ENCODE data around the gene ABCC9. TPM values are rescaled to one million over a fixed set of nuclear protein-coding genes. Genes with fewer than 3 reads are reported as not detected.

Gene ABCC9
- total RNA-seq, 2 donors from 2014 or later = 0.69 to 5.0 TPM

GRCh38 chr12:21971344-21971743 is 30.1 kb upstream of the ABCC9 start:
- no peaks in the 10 kb centered on the region for H3K36me3 ChIP-seq
- no peak overlapping the region for H3K9ac ChIP-seq (ENCODE audit: low read depth in 2 of 2, low read length in 2 of 2)
- no peak overlapping the region for H3K4me3 ChIP-seq
- no peak for DNase-seq
- H3K27me3 ChIP-seq = no peaks in the 10 kb centered on the region
- H3K27ac ChIP-seq = no peak overlapping the region
- intact Hi-C loops (cut with DNase I) = no loop called here
- TF ChIP-seq CTCF (IDR thresholded peaks at IDR 0.05) = no peak
- H3K4me1 ChIP-seq = no peaks in the 10 kb centered on the region
- H3K9me3 ChIP-seq = no peaks in the 10 kb centered on the region

- Histone ChIP-seq H3K27me3 (no peaks in the 10 kb centered on the region), H3K4me3 (no peak overlapping the region), H3K27ac (no peak overlapping the region), H3K9me3 (no peaks in the 10 kb centered on the region), H3K36me3 (no peaks in the 10 kb centered on the region), H3K9ac (ENCODE audit: low read depth in 2 of 2, low read length in 2 of 2) (no peak overlapping the region), H3K4me1 (no peaks in the 10 kb centered on the region)
- intact Hi-C loops (cut with DNase I) = no loop called here
- no peak for DNase-seq
- no peak for TF ChIP-seq CTCF (IDR thresholded peaks at IDR 0.05)
Measured at GRCh38 chr12:21962821-21963220, 21.6 kb upstream of the ABCC9 start.

GRCh38 chr12:21962236-21962635 is 21.0 kb upstream of the ABCC9 start:
- no peak for DNase-seq
- TF ChIP-seq CTCF (IDR thresholded peaks at IDR 0.05) = no peak
- Histone ChIP-seq H3K36me3 (no peaks in the 10 kb centered on the region), H3K4me3 (no peak overlapping the region), H3K9ac (ENCODE audit: low read depth in 2 of 2, low read length in 2 of 2) (no peak overlapping the region), H3K9me3 (no peaks in the 10 kb centered on the region), H3K4me1 (no peaks in the 10 kb centered on the region), H3K27ac (no peak overlapping the region), H3K27me3 (no peaks in the 10 kb centered on the region)
- intact Hi-C loops (cut with DNase I) = no loop called here

GRCh38 chr12:21950649-21951048 is 9.4 kb upstream of the ABCC9 start:
- no peak for TF ChIP-seq CTCF (IDR thresholded peaks at IDR 0.05)
- intact Hi-C loops (cut with DNase I) = no loop called here
- no peak overlapping the region for H3K27ac ChIP-seq
- DNase-seq = no peak
- H3K9me3 ChIP-seq = no peaks in the 10 kb centered on the region
- no peaks in the 10 kb centered on the region for H3K36me3 ChIP-seq
- no peaks in the 10 kb centered on the region for H3K4me1 ChIP-seq
- no peaks in the 10 kb centered on the region for H3K27me3 ChIP-seq
- no peak overlapping the region for H3K9ac ChIP-seq (ENCODE audit: low read depth in 2 of 2, low read length in 2 of 2)
- no peak overlapping the region for H3K4me3 ChIP-seq

- no peaks in the 10 kb centered on the region for H3K27me3 ChIP-seq
- no peak for DNase-seq
- H3K36me3 ChIP-seq = no peaks in the 10 kb centered on the region
- TF ChIP-seq CTCF (IDR thresholded peaks at IDR 0.05) = no peak
- intact Hi-C loops (cut with DNase I) = no loop called here
- no peaks in the 10 kb centered on the region for H3K9me3 ChIP-seq
- no peak overlapping the region for H3K9ac ChIP-seq (ENCODE audit: low read depth in 2 of 2, low read length in 2 of 2)
- H3K27ac ChIP-seq = no peak overlapping the region
- H3K4me3 ChIP-seq = no peak overlapping the region
- no peaks in the 10 kb centered on the region for H3K4me1 ChIP-seq
Measured at GRCh38 chr12:21949036-21949435, 7.8 kb upstream of the ABCC9 start.

- Histone ChIP-seq H3K27me3 (peaks cover 8% of the 10 kb centered on the region), H3K4me1 (no peaks in the 10 kb centered on the region), H3K27ac (no peak overlapping the region), H3K4me3 (no peak overlapping the region), H3K36me3 (no peaks in the 10 kb centered on the region), H3K9me3 (no peaks in the 10 kb centered on the region), H3K9ac (ENCODE audit: low read depth in 2 of 2, low read length in 2 of 2) (no peak overlapping the region)
- intact Hi-C loops (cut with DNase I) = no loop called here
- DNase-seq = no peak
- no peak for TF ChIP-seq CTCF (IDR thresholded peaks at IDR 0.05)
Measured at GRCh38 chr12:21946983-21947382, 5.8 kb upstream of the ABCC9 start.

Data from colonic mucosa (tissue), 4 donors.